ENCODE measurements around the gene BCL2L2. TPM values are rescaled to one million over a fixed set of nuclear protein-coding genes. Genes with fewer than 3 reads are reported as not detected.

Gene BCL2L2
- total and polyA plus RNA-seq, 9 of the 15 experiments (the other 6 are each of a cell fraction or from before 2014, with no cell fraction given) = 2.6 to 32.5 (median 14.7) TPM

DNA sequence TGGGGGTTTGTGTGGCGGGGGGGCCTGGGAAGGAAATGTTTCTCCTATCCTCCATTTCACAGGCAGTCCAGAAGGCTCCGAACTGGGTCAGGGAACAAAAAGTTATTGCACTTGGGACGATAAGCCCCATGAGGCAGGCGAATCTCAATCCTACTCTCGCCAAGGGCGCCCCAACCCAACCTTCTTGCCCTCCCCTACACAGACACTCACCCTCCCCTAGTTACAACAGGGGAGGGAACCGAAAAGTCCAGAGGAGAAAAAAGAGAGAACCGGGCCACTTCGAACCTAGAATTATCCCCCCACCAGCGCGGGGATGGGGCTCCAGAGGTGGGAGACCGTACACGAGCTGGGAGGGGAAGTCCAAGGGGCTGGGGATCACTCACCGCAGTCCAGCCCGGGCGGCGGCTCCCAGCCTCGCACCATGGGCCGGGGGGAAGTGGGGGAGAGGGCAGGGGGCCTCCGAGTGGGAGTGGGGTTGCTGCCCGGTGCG is 21.1 kb upstream of the BCL2L2 start:
- TF ChIP-seq GABPA (tag; conservative IDR thresholded peaks at IDR 0.05; ENCODE audit: low read depth) (peak; percentile 17; the same call in 1 of the 2 replicates), ARID2 (IDR thresholded peaks at IDR 0.05) (peak; percentile 40; the same call in 1 of the 2 replicates), RBBP5 (IDR thresholded peaks at IDR 0.05; ENCODE audit: borderline replicate concordance, insufficient read depth, low read length, poor library complexity, severe bottlenecking) (peak; percentile 60), MYC (IDR thresholded peaks at IDR 0.05; ENCODE audit: low read depth, low read length) (no peak), MYC (CRISPR knock-in tag; IDR thresholded peaks at IDR 0.05; ENCODE audit: borderline replicate concordance, low read depth) (peak; percentile 39; the same call in 1 of the 2 replicates), TCF15 (CRISPR knock-in tag; IDR thresholded peaks at IDR 0.05) (no peak), ZNF445 (CRISPR knock-in tag; IDR thresholded peaks at IDR 0.05; ENCODE audit: low read depth) (no peak), SPI1 (IDR thresholded peaks at IDR 0.05; ENCODE audit: borderline replicate concordance, low read depth, low read length) (peak; percentile 52; the same call in 1 of the 2 replicates), ZNF511 (CRISPR knock-in tag; IDR thresholded peaks at IDR 0.05) (0 out of 2 replicates have a peak, but pooled peaks have one; percentile 34), ZNF79 (CRISPR knock-in tag; IDR thresholded peaks at IDR 0.05; ENCODE audit: low read depth) (no peak), TAF7 (tag; IDR thresholded peaks at IDR 0.05) (0 out of 2 replicates have a peak, but pooled peaks have one; percentile 16), ELF2 (CRISPR knock-in tag; IDR thresholded peaks at IDR 0.05) (0 out of 2 replicates have a peak, but pooled peaks have one; percentile 34), ZNF224 (CRISPR knock-in tag; IDR thresholded peaks at IDR 0.05) (no peak)
- TF ChIP-seq, protein P1, sequence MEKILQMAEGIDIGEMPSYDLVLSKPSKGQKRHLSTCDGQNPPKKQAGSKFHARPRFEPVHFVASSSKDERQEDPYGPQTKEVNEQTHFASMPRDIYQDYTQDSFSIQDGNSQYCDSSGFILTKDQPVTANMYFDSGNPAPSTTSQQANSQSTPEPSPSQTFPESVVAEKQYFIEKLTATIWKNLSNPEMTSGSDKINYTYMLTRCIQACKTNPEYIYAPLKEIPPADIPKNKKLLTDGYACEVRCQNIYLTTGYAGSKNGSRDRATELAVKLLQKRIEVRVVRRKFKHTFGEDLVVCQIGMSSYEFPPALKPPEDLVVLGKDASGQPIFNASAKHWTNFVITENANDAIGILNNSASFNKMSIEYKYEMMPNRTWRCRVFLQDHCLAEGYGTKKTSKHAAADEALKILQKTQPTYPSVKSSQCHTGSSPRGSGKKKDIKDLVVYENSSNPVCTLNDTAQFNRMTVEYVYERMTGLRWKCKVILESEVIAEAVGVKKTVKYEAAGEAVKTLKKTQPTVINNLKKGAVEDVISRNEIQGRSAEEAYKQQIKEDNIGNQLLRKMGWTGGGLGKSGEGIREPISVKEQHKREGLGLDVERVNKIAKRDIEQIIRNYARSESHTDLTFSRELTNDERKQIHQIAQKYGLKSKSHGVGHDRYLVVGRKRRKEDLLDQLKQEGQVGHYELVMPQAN (IDR thresholded peaks at IDR 0.05; ENCODE audit: borderline replicate concordance) = 0 out of 2 replicates have a peak, but pooled peaks have one; percentile 43
- in situ Hi-C loops (cut with MboI) (no loop called here), intact Hi-C loops (cut with micrococcal nuclease) (loop anchor here (2.0 kb wide), 1 partner anchor 15 kb away; no protein-coding TSS in a partner anchor)
- whole genome bisulfite sequencing (ENCODE audit: insufficient coverage, low coverage, missing lambda C conversion rate) = 0% methylated on average over 13 of the region's 22 CpGs
- Histone ChIP-seq H2AFZ (ENCODE audit: low read depth, low read length) (peak overlapping the region; percentile 51), H3K36me3 (ENCODE audit: control insufficient read depth, insufficient read depth, low read length) (peaks cover 26% of the 10 kb centered on the region), H3K9ac (ENCODE audit: insufficient read depth in 1 of 2, low read depth in 2 of 2, low read length in 2 of 2) (peak overlapping the region; percentile 89 to 92), H3K9me3 (replicated peaks; ENCODE audit: control insufficient read depth, insufficient read depth, low read depth, low read length) (no peaks in the 10 kb centered on the region), H3K9me1 (ENCODE audit: control insufficient read depth, insufficient read depth, low read length) (no peaks in the 10 kb centered on the region), H3K79me2 (ENCODE audit: control insufficient read depth, insufficient read depth, low read length) (peaks cover 64% of the 10 kb centered on the region), H4K20me1 (replicated peaks; ENCODE audit: control insufficient read depth, insufficient read depth, low read length) (no peaks in the 10 kb centered on the region), H3K27me3 (ENCODE audit: control insufficient read depth in 2 of 2, insufficient read depth in 2 of 2, low read length in 2 of 2) (no peaks in the 10 kb centered on the region), H3K27ac (ENCODE audit: extremely low read depth, low read depth, low read length) (peak overlapping the region; percentile 94), H3K4me1 (replicated peaks in 1 of 2; ENCODE audit: control insufficient read depth in 2 of 2, insufficient read depth in 2 of 2, low read length in 2 of 2) (peaks cover 7 to 27% of the 10 kb centered on the region in 2 experiments; a peak in 4 of 5 replicates), H3K4me3 (peak overlapping the region; percentile 92), H3K4me2 (ENCODE audit: insufficient read depth, low read length) (peak overlapping the region; percentile 97)
- ChIA-PET CTCF (ENCODE audit: low intra/inter-chr PET ratio) (no interaction called here), POLR2A (interaction anchor here (0.6 to 2.8 kb wide), 8 partner anchors 8 to 191 kb away, joined by 3 to 14 read pairs (median 9); partner anchors contain the start of genes ACIN1, C14orf119, PABPN1 and PPP1R3E)
- peak in 1 of 4 experiments; percentile 57 for DNase-seq (ENCODE audit: extremely low read depth in 1 of 4, low spot score in 3 of 4)
- FAIRE-seq = no peak
- no TSS peak for BruUV-seq (replicated peaks)
- peak; percentile 47 for ATAC-seq

Data from K562 (cell line).